Bronchial smooth muscle cell (primary cell): ENCODE data around the gene ENG. TPM values are rescaled to one million over a fixed set of nuclear protein-coding genes. Genes with fewer than 3 reads are reported as not detected.

Experiments
- total RNA-seq: library from RNA; depleted of rRNA; stranded (reverse); fragments of >200 nt; gene quantifications from 2 replicates; pipeline ENCODE4 v1.2.1, GENCODE V29; 2014

ENG gene
- total RNA-seq = 11.0 and 13.9 TPM in 2 replicates

DNA sequence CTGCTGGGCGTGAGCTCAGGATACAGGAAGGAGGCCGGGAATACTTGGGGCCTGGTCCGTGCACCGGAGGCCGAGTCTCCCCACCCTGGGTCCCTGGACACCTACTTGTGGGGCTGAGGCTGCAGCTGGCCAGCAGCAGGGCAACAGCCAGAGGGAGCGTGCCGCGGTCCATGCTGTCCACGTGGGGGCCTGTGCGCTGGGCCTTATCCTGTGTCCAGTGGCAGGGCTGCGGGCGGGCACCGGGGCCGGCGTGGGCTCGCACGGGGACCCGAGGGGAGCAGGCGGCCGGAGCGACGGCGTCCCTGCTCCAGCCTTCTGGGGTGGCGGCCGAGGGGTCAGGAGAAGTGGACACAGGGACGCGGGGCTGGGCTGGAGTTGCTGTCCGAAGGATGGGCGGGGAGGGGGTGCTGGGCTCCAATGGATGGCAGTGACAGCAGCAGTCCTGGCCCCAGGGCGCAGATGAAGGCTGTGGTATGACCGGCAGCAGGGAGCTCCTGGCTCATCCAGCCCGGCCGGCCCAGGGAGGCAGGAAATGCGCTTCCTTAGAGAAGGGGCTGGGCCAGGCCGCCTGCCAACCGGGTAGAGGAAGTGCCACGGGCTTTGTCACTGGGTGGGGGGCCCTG is at the start of gene ENG:
TSS of gene ENG (minus strand) at position 475 of the 623 bp plus-strand sequence. CDS start at position 172, 303 bp downstream.

GRCh38 chr9:127899128-127899943 is 44.9 kb upstream of the ENG start, which contains the start of gene ST6GALNAC6:
ST6GALNAC6 (minus strand) TSS chr9:127899603; CDS start chr9:127897981, 1,622 bp downstream.

DNA sequence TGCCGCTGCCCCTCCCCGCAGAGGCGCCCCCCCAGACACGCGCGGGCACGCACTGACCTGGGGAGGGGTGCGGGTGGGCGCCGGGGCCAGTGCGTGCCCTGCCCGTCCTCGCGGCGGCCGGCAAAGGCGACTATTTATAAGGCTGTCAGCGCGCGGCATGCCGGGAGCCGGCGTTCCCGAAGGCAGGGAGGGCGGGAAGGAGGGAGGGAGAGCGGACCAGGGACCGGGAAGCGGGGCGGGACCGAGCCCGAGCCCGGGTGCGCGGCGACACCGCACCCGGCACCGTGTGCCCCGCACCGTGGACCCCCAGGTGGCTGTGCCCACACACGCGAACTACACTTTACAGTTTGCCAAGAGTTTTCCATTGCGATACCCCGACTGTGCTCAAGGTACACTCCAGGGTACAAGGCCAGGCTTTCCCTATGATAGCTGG is 23.1 kb upstream of the ENG start, which contains the start of gene AK1:
TSS of gene AK1 (minus strand) at position 110 of the 433 bp plus-strand sequence. CDS start 3,058 bp downstream, outside the sequence.

DNA sequence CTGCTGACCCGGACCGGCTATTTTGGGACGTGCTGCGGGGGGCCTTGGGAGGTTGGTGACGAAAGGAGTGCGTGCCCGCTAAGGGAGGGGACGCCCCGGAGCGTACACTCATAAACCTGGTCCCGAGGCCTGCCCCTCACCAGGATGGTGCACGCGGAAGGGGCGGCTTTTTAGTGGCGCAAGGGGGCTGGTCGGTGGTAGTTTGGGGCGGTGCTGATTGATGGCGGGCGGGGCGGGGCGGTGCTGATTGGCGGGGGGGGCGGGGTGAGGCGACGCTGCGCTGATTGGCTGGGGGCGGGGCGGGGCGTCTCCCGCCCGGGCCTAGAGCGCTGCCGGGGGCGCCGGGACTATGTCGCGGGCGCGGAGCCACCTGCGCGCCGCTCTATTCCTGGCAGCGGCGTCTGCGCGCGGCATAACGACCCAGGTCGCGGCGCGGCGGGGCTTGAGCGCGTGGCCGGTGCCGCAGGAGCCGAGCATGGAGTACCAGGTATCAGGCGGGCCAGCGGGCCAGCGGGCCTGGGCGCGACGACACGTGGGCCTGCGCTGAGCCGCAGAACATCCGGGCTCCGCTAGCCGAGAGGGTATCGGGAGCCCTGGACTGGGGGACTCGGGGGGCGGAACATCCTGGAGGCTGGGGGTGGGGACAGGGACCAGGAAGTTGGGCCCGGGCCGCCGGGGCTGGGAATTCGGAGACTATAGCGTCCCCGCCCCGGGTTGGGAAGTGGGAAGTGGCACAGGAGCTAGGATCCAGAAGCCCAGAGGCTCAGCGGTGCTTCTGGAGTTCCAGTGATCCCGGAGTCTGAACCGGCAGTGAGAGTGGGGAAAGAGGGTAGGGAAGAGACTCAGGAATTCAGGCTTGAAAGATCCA is 51.6 kb downstream of the ENG start, which contains the start of gene FPGS:
TSS of gene FPGS (plus strand) at position 307 of the 868 bp plus-strand sequence. CDS start at position 350, 43 bp downstream.

GRCh38 chr9:127785933-127786772 is 68.3 kb downstream of the ENG start, which contains the start of gene CDK9:
CDK9 (plus strand) TSS chr9:127786034; CDS start chr9:127786149, 115 bp downstream.

DNA sequence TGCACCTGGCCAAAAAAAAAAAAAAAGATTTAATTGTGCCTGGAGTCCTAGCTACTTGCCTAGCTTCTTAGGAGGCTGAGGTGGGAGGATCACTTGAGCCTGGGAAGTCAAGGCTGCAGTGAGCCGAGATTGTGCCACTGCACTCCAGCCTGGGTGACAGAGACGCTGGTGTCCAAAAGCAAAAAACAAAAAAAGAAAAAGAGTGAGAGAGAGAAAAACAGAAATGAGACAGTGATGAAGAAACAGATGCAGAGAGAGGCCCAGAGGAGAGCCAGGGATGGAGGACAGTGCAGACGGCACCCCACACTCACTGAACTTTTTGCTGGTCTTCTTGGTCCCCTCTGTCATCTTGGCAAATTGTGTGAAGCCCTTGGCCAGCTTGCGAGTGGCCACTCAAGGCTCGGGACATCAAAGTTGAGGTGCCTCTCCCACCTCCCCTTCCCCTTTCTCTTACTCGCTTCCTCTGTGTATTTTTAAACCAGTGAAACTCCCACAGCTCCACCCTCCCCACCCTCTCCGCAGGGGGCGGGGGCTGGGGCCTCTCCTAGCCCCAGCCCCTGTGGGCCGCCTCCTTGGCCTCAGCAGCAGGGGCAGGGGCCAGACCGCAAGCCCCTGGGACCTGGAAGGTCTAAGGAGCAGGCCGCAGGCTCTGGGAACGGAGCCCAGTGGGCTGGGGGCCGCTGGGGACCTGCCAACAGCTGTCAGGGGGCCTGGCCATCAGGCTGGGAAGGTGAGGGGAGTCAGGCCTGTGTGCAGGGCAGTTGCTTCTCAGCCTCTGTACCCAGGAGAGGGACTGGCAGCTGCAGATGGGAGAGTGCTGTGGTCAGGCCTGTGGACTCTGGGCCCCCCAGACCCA is 76.0 kb downstream of the ENG start, which contains the start of gene SH2D3C:
TSS of gene SH2D3C (minus strand) at position 387 of the 856 bp plus-strand sequence. CDS start at position 348, 39 bp downstream.

Other genes with a start within 250 kb of the ENG start
- 21.3 and 23.2 TPM in 2 replicates for gene STXBP1, start 242.4 kb downstream of the ENG start, total RNA-seq
- gene CFAP157, start 147.7 kb downstream of the ENG start, total RNA-seq = 0.09 and 0.16 TPM in 2 replicates
- 17.3 and 27.4 TPM in 2 replicates for gene PTRH1, start 139.0 kb downstream of the ENG start, total RNA-seq
- gene TTC16, start 138.6 kb downstream of the ENG start, total RNA-seq = 0.16 TPM in 1 of 2 replicates, not detected in the other
- gene TOR2A, start 119.4 kb downstream of the ENG start, total RNA-seq = 1.7 and 2.7 TPM in 2 replicates
- gene SH2D3C, start 76.0 kb downstream of the ENG start, total RNA-seq = not detected in 2 replicates
- gene CDK9, start 68.6 kb downstream of the ENG start, total RNA-seq = 35.8 and 52.8 TPM in 2 replicates
- 52.9 and 54.1 TPM in 2 replicates for gene FPGS, start 51.8 kb downstream of the ENG start, total RNA-seq
- 45.9 and 81.7 TPM in 2 replicates for gene AK1, start 23.0 kb upstream of the ENG start, total RNA-seq
- 50.9 and 61.2 TPM in 2 replicates for gene ST6GALNAC6, start 44.9 kb upstream of the ENG start, total RNA-seq
- gene ST6GALNAC4, start 62.4 kb upstream of the ENG start, total RNA-seq = 23.0 and 24.5 TPM in 2 replicates
- 3.5 and 4.3 TPM in 2 replicates for gene PIP5KL1, start 76.1 kb upstream of the ENG start, total RNA-seq
- gene DPM2, start 83.2 kb upstream of the ENG start, total RNA-seq = 9.6 and 11.2 TPM in 2 replicates
- gene EEIG1, start 126.3 kb upstream of the ENG start, total RNA-seq = 7.1 and 14.7 TPM in 2 replicates
- gene NAIF1, start 212.7 kb upstream of the ENG start, total RNA-seq = 12.3 and 17.8 TPM in 2 replicates
- 18.3 and 20.0 TPM in 2 replicates for gene SLC25A25, start 213.6 kb upstream of the ENG start, total RNA-seq